Measurements from ENCODE around the gene DNAJC3.

- no peak for TF ChIP-seq CTCF (IDR thresholded peaks at IDR 0.05)
- TF ChIP-seq POLR2A (IDR thresholded peaks at IDR 0.05): no peak
These were observed 47.3 kb downstream of the DNAJC3 start for GRCh38 chr13:95724252-95724651.
